Esophagus muscularis mucosa (tissue), 4 donors: Measurements from ENCODE around the gene HECA.

ENCODE experiments used
- CTCF ChIP-seq, 3 experiments: fragments of 200-600 bp in 2 of 3; fragments of 450-650 bp in 1 of 3; sonication (generic) in 2 of 3; IDR thresholded peaks; one replicate each; pipeline ENCODE4 v1.5.1; 2017 to 2019; ENCODE audit warnings: antibody characterized with exemption in 3 of 3, mild to moderate bottlenecking in 2 of 3, moderate library complexity in 1 of 3
- EP300 ChIP-seq: sonication (generic); formaldehyde crosslinking; IDR thresholded peaks from one replicate; pipeline ENCODE4 v1.6.1; 2017; ENCODE audit warnings: antibody characterized with exemption
- POLR2A ChIP-seq: fragments of 450-650 bp; IDR thresholded peaks from one replicate; pipeline ENCODE4 v1.6.1; 2017; ENCODE audit warnings: antibody characterized with exemption, moderate library complexity, mild to moderate bottlenecking, low read depth
- POLR2AphosphoS5 ChIP-seq, 2 donors: sonication (generic); formaldehyde crosslinking; IDR thresholded peaks; one replicate each; pipeline ENCODE4 v1.6.1; 2017; ENCODE audit warnings: antibody characterized with exemption in 2 of 2

GRCh38 chr6:139159016-139159415 lies 24.1 kb downstream of the HECA start:
- TF ChIP-seq CTCF (IDR thresholded peaks at IDR 0.05) (no peak), POLR2A (no peak), POLR2AphosphoS5 (IDR thresholded peaks at IDR 0.05) (no peak), EP300 (no peak)
